T-helper 2 cell (primary cell): ENCODE results near the gene RSPH4A.
"Not testable (repeated sequence)": the region's sequence is repeated elsewhere in the genome, so short reads cannot be mapped to it uniquely, and the experiment has no call there.

Experiments used
- DNase-seq, 5 experiments: peaks; one replicate each; pipeline versions ENCODE4 v3.0.0 to v3.0.0-alpha.2; 2012 to 2022

The RSPH4A gene

DNA sequence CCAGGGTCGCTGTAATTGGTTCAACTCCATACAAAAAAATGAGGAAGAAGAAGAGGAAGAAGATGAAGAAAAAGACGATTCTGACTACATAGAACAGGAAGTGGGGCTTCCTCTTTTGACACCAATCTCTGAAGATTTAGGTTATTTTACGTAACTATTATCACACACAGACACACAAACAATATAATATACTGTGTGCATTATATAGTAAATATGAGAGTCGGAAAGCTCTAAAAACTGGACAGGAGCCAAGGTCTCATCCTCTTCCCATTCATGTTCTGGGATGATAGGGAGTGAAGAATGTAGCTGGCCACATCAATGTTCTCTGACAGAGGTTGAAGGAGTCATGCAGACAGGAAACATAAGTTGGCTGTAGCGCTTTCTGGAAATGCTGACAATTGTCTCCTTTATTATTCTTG is 13.3 kb downstream of the RSPH4A start:
- DNase-seq = no peak

DNA sequence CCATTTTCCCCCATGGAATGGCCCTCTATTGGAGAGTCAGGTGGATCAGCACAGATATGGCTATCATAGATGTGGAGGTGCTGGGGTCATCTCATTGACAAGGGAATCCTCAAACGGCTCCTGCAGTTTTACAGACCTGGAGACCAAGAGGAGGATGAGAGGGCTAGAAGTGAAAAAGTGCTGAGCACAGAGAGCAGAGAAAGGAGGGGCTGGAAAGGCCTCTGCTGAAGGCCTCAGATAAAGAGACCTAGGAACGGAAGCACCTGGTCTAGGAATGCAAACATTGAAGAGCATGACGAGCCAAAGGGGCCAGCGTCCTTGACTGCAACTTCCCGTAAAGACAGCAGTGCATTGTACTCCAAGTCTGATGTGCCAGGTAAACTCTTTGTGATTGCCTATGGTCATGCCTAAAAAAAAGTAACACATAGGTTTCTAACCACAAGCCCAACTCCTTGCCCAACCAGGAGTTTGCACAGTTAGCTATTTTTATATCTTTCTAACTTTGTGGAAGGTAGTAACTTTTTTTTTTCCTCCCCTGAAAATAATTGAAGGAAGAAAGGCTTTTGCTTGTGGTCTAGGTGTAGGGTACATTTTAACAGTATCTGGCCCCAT is 15.2 kb downstream of the RSPH4A start:
- no peak for DNase-seq

GRCh38 chr6:116633685-116634084 is 17.4 kb downstream of the RSPH4A start:
- peak in 1 of 5 experiments; percentile 16 for DNase-seq

DNA sequence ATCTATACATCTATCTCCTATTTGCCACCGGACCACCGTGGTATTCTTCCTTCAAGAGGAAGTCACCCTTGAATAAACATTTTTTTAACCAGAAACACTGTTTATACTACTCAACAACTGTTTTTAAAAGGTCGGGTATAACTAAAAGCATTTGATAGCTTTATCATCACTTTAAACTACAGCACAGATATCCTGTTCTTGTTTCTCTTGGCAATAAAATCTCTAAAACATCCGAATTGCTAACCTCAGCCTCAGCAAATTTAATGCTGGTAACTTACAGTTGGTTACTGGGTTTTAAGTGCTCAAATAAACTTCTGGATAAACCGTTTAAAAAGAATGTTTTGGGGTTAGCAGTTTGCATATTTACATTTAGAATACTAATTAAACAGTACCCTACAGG is 31.9 kb downstream of the RSPH4A start:
- DNase-seq = no peak

- no peak for DNase-seq
Measured at GRCh38 chr6:116649129-116649528, 32.9 kb downstream of the RSPH4A start.

DNA sequence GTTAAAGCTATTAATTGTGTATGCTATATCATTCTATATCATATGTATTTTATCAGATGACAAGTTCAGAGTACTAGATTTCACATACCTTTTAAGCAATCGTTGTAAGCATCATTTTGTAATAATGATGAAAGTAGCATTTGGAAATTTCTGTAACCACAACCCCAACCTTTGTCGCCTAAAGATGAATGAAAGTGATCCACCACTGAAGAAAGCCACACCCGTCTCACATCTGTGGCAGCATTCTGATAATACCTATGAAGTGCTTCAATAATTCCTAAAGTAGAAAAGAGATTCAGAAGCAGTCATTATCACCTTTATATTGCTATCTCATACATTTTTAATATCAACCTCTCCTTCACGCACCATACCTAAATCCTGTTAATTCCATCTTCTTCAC is 35.6 kb downstream of the RSPH4A start:
- peak in 1 of 5 experiments; percentile 19 for DNase-seq

- DNase-seq = no peak
Measured at GRCh38 chr6:116661594-116661993, 45.3 kb downstream of the RSPH4A start.

DNA sequence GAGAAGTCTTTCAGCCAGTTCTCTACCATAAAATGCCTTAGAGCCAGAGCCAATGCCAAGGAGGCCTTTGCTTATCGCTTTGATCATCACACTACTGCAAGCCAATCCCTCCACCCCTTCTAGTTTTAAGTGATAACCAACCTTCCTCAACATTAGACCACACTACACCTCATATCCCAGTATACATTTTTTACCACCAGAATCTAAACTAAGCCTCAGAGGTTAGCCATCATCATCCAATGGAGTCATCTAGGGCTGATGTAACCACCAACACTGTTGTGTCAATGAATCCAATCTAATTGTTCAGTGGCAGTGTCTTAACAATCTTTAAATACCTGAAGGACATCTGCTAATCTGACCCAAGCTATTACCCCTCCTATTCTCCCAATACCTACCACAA is 45.9 kb downstream of the RSPH4A start:
- DNase-seq = peak in 1 of 5 experiments; percentile 56

DNA sequence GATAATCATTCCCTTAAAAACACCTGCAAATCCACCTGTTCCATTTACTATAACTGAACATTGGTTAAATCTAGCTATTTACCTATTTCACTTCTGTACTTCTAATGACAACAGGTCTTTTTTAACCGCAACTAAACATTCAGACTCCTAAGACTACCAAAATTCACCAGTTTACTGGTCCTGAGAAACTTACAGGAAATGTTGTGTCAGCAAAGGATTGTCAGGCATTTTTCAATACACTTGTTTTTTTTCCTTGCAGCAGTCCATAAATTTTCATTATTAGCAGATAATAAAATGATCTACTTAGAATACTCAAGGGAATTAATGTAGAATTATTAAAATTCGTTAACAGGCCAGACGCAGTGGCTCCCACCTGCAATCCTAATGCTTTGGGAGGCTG is 47.0 kb downstream of the RSPH4A start:
- no peak for DNase-seq

DNA sequence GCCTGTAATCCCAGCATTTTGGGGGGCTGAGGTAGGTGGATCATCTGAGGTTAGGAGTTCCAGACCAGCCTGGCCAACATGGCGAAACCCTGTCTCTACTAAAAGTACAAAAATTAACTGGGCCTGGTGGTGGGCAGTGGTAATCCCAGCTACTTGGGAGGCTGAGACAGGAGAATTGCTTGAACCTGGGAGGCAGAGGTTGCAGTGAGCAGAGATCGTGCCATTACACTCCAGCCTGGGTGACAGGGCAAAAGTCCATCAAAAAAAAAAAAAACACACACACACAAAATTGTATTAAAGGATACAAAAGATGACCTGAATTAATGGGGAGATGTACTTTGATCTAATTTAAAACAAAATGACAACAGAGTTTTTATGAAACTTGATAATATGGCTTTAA is 47.9 kb downstream of the RSPH4A start:
- not testable (repeated sequence) for DNase-seq

DNA sequence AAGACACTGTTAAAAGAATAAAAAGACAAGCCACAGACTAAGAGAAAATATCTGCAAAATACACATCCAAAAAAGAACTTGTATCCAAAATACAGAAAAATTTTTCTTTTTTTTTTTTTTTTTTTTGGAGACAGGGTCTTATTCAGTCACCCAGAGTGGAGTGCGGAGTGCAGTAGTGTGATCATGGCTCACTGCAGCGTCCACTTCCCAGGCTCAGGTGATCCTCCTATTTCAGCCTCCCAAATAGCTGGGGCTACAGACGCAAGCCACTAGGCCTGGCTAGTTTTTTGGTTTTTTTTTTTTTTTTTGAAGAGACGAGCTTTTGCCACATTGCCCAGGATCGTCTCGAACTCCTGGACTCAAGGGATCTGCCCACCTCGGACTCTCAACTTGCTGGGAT is 49.2 kb downstream of the RSPH4A start:
- no peak for DNase-seq

GRCh38 chr6:116666869-116667268 is 50.6 kb downstream of the RSPH4A start:
- DNase-seq = peak in 1 of 5 experiments; percentile 60

DNA sequence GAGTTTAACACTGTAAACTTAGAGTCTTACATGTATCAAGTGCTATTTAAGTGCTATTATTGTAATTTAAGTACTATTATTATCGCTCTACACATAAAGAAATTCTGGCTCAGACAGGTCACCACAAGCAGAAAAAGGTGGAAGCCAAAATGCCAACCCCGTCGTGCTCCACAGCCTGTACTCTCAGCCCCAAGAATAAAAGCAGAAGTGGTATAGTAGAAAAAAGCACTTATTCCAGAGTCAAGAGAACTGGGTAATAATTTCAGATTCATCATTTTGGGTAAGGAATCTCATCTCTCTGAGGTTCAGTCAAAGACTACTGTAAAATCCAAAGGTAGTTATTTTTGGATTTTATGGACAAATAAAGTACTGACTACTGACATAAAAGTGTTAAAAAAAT is 51.3 kb downstream of the RSPH4A start:
- DNase-seq = no peak

DNA sequence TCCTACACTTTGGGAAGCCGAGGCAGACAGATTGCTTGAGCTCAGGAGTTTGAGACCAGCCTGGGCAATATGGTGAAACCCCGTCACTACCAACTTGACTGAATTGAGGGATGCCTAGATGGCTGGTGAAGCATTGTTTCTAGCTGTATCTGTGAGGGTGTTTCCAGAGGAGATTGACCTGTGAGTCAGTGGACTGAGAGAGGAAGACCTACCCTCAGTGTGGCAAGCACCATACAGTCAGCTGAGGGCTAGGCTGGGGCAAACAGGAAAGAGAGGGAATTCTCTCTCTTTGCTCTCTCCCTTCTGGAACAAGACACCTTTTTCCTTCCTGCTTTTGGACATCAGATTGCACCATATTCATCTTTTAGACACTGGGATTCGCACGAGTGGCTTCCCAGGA is 56.0 kb downstream of the RSPH4A start:
- DNase-seq = no peak

DNA sequence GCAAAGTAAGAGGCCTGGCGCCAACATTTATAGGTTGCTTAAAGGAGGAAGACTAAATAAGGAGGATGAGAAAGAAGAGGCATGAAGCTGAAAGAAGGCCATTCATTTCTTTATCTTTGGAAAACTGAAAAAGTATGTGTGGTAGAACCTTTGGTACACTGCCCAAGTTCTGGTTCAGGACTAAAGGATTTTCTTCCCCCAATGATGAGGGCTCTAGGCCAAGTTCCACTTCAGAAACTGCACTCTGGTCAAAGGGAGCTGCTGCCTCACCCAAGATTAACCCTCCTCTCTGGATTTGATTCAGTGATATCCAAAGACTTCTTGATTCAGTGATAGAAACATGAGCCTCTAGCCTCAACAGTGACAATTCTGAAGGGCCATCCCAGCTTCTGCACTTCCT is 59.7 kb downstream of the RSPH4A start:
- no peak for DNase-seq

DNA sequence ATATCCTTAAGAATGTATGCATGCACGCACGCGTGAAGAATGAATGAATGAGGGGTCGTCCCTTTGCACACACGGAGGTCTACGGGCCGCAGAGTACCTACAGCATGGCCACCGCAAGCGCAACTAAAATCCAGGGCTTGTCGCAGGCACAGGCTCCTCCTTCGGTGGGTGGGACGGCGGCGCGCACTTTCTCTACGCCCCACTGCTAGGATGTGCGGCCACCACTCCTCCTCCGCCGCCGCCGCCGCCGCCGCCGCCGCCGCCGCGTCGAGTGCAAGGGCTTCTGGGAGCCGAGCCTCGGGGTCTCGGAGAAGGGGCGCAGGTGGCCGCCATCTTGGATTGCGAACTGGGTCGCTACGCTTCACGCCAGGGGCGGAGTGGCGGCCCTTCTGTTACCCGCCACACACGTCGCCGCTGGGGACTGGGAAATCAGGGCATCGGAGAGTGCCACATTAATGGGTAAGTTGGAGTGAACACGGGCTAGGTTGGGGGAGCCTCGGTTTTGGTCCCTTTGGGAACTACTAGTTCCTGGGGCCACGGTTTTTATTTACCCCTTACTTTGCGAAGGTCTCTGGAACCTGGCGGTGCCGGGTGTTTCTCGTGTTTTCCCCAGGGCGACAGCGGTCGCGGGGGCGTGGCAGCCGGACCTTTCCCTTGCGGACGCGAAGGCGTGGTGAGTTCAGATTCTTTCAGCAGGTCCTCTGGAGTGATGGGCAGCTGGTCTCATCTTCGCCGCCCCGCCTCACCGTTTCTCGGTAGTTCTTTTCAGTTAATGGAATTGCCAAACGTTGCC is 64.8 kb downstream of the RSPH4A start, which contains the start of gene KPNA5:
Gene KPNA5 (plus strand): TSS at position 332 of the 793 bp plus-strand sequence. CDS start 124 bp downstream, at position 456.
- peak; percentile 77 to 98 (median 87) for DNase-seq

GRCh38 chr6:116682334-116682712 is 66.0 kb downstream of the RSPH4A start:
- peak in 3 of 5 experiments; percentile 13 to 83 (median 31) for DNase-seq
